ENCODE data around the gene TBCEL.

TBCEL gene, protein sequence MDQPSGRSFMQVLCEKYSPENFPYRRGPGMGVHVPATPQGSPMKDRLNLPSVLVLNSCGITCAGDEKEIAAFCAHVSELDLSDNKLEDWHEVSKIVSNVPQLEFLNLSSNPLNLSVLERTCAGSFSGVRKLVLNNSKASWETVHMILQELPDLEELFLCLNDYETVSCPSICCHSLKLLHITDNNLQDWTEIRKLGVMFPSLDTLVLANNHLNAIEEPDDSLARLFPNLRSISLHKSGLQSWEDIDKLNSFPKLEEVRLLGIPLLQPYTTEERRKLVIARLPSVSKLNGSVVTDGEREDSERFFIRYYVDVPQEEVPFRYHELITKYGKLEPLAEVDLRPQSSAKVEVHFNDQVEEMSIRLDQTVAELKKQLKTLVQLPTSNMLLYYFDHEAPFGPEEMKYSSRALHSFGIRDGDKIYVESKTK

DNA sequence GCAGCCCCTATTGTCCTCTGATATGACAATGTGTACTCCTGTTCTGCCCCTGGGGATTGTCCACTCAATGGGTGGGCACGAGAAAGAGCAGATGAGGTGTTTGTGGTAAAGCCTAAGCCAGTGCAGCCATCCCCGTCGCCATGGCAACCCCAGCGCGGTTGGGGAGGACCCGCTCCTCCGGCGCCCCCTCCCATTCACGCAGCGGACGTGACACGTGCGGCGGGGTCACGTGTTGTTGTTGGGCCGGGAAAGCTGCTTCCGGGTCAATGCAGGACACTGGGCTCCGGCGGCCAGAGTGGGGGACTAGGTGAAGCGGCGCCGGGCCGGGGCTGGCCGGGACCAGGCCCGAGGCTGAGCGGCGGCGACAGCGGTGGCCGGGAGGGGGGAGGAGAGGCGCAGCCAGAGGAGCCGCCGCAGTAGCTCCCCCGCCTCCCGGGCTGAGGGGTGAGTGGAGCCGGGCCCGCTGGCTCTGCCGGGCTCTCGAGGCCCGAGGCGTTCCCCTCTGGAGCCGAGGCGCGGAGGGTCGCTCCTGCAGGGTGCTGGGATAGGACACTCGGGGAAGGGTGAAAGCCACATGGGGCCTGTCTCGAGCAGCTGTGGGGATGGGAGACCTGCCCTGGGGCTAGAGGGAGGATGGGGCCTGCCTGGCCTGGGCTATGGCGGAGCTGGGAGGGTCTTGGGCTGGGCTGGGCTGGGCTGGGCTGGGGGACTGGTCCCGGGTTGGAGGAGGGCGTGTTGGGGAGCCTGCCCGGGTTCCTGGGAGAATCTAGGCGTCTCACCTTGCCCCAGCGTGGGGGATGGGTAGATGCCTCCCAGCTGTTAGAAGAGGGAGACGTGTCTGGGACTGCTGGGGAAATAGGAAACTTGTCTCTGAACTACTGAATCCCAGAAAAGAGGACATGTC is at the start of gene TBCEL:
TSS of gene TBCEL (plus strand) at position 255 of the 904 bp plus-strand sequence. CDS start 21,589 bp downstream, outside the sequence.
- peak within 1 kb of the TSS; percentile 65 to 95 for H3K4me3 ChIP-seq (replicated peaks in 1 of 2; ENCODE audit: low read depth in 2 of 2, low read length in 2 of 2)
- TF ChIP-seq, protein P1, sequence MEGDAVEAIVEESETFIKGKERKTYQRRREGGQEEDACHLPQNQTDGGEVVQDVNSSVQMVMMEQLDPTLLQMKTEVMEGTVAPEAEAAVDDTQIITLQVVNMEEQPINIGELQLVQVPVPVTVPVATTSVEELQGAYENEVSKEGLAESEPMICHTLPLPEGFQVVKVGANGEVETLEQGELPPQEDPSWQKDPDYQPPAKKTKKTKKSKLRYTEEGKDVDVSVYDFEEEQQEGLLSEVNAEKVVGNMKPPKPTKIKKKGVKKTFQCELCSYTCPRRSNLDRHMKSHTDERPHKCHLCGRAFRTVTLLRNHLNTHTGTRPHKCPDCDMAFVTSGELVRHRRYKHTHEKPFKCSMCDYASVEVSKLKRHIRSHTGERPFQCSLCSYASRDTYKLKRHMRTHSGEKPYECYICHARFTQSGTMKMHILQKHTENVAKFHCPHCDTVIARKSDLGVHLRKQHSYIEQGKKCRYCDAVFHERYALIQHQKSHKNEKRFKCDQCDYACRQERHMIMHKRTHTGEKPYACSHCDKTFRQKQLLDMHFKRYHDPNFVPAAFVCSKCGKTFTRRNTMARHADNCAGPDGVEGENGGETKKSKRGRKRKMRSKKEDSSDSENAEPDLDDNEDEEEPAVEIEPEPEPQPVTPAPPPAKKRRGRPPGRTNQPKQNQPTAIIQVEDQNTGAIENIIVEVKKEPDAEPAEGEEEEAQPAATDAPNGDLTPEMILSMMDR (IDR thresholded peaks at IDR 0.05; ENCODE audit: low read depth, low read length): no peak
- DNase-seq (ENCODE audit: low read depth in 2 of 2): peak; percentile 76 to 91

DNA sequence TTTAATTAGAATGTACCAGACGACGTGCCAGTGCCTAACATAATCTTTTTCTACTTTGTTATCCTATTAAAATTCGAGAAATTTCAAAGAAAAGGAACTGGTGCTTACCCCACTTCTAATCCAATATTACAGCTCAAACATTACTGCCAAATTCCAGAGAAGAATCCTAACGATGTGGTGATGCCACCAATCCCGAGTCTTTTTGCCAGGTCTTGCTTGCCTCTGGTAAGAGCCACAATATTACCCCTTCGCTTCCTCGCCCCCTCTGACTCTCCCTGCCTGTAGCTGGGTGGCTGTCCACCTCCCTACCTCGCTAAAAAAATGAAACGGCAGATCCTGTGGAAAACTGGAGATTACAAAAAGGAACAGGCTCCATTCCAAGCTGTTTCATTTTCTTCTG is 49.4 kb upstream of the TBCEL start:
- H3K4me3 ChIP-seq (replicated peaks in 1 of 2; ENCODE audit: low read depth in 2 of 2, low read length in 2 of 2): no peak overlapping the region
- DNase-seq (ENCODE audit: low read depth in 2 of 2): no peak
- TF ChIP-seq, protein P1 (IDR thresholded peaks at IDR 0.05; ENCODE audit: low read depth, low read length): no peak

DNA sequence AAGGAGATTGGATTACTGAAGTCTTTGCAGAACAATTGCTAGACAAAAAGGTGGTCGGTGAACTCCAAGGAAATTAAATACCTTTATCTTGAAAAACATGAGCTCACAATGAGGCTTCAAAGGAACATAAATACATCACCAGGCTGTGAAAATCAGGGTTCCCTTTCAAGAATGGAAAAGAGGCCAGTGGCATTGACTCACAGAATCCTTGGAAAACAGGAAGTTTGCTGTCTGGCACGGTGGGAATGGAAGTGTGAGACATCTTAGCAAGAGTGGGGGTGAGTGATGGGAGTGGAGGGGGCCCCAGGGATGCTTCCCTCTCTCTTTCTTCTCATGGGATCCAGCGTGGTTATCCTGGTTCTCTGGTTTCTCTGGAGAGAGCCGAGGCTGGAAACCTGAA is 48.9 kb upstream of the TBCEL start:
- no peak for DNase-seq (ENCODE audit: low read depth in 2 of 2)
- H3K4me3 ChIP-seq (replicated peaks in 1 of 2; ENCODE audit: low read depth in 2 of 2, low read length in 2 of 2): no peak overlapping the region
- TF ChIP-seq, protein P1 (IDR thresholded peaks at IDR 0.05; ENCODE audit: low read depth, low read length): no peak

DNA sequence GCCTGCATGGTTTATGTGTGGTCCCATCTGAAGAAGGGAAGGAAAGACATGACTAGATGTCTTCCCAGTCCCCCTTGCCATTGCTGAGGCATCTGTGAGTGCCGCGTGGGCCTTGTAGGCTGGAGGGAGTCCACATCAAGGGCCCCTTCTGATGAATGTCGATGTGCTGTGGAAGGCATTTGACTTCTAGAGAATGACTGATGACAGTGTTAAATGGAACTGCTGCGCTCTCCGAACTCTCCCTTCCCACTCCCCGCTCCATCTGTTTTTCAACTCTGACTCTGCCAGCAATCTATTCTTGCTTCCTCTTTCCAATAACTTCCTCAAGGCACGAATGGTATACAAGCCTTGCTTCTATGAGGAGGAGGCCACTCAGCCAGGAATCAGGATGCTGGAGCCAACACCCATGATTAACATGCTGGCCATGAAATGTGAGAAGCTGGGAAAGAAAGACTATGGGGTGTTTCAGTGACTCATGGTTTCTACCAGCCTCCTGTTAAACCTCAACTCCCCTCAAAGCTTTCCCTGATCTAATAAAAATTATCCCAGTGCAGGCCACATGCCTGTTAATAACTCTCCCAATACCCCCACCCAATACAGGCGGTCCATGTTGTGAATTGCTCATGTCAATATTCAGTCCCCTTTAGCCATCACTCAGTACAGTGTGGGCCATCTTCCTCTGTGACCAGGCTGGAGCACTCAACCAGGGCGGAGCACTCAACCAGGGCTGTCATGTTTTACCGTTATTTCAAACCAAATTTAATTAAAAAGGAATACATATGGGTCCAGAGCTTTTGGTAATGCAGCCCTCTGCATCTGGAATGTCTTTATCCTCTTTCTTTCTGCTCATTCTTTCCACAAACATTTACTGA is 46.4 kb upstream of the TBCEL start:
- no peak overlapping the region for H3K4me3 ChIP-seq (replicated peaks in 1 of 2; ENCODE audit: low read depth in 2 of 2, low read length in 2 of 2)
- no peak for DNase-seq (ENCODE audit: low read depth in 2 of 2)

DNA sequence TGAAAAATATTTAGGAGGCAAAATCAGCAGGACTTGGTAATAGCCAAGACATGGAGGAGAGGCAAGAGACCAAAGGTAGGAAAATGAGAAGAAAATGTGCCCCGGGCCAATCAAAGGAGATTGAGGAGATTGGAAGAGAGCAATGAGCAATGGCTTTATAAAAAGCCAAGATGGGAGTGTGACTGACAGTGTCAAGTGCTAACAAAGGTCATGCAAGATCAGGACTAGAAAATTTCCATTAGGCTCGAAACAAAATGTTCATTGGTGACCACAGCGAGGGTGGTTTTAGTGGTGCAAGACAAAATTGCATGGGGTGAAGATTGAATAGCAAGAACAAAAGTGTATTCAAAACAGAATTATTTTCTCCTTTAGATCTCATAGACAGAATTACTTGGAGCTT is 45.2 kb upstream of the TBCEL start:
- H3K4me3 ChIP-seq (replicated peaks in 1 of 2; ENCODE audit: low read depth in 2 of 2, low read length in 2 of 2): no peak overlapping the region
- DNase-seq (ENCODE audit: low read depth in 2 of 2): no peak
- TF ChIP-seq, protein P1 (IDR thresholded peaks at IDR 0.05; ENCODE audit: low read depth, low read length): no peak

More for the DNA sequence above, 46.4 kb upstream of the TBCEL start:
- TF ChIP-seq, protein P1 (IDR thresholded peaks at IDR 0.05; ENCODE audit: low read depth, low read length): no peak

Measured in cardiac fibroblast (primary cell).